Left colon (tissue), 2 donors: Measurements from ENCODE around the gene CAMK1. TPM values are rescaled to one million over a fixed set of nuclear protein-coding genes. Genes with fewer than 3 reads are reported as not detected.
"Not testable (repeated sequence)": the region's sequence is repeated elsewhere in the genome, so short reads cannot be mapped to it uniquely, and the experiment has no call there.

Experiments
- ATAC-seq: fragments of 200-7000 bp; cut with Tn5 transposase; one replicate; pipeline ENCODE4 v1.9.1; 2020; ENCODE audit warnings: mild to moderate bottlenecking, moderate library complexity
- DNase-seq, 2 donors: peaks; one replicate each; pipeline ENCODE4 v3.0.0-alpha.2; 2020
- intact Hi-C, 2 donors: fragments of 100-400 bp; cut with DNase I in 1 of 2; cut with micrococcal nuclease in 1 of 2; formaldehyde crosslinking; loops; one replicate each; pipeline versions ENCODE4 v1.11.2 to v1.14.0; 2022; cut with DNase I, micrococcal nuclease
- total RNA-seq, 2 donors: library from RNA; stranded (reverse); fragmentation: NEBNext Ultra II Directional; extraction: Animal tissue kit (Norgen Biotek cat#: 25700); gene quantifications; one replicate each; pipeline ENCODE4 v1.2.1, GENCODE V29; 2021
- donor health status: DM: no; HTN: no; CAD: no.
- donor health status: DM: yes; HTN: yes; CAD: no.

Gene CAMK1
- total RNA-seq, 2 donors from 2014 or later = 8.2 to 10.9 TPM

- DNase-seq = no peak
- no peak for ATAC-seq
- intact Hi-C loops = no loop called here
Observed at GRCh38 chr3:9779075-9779593, 9.4 kb upstream of the CAMK1 start.

DNA sequence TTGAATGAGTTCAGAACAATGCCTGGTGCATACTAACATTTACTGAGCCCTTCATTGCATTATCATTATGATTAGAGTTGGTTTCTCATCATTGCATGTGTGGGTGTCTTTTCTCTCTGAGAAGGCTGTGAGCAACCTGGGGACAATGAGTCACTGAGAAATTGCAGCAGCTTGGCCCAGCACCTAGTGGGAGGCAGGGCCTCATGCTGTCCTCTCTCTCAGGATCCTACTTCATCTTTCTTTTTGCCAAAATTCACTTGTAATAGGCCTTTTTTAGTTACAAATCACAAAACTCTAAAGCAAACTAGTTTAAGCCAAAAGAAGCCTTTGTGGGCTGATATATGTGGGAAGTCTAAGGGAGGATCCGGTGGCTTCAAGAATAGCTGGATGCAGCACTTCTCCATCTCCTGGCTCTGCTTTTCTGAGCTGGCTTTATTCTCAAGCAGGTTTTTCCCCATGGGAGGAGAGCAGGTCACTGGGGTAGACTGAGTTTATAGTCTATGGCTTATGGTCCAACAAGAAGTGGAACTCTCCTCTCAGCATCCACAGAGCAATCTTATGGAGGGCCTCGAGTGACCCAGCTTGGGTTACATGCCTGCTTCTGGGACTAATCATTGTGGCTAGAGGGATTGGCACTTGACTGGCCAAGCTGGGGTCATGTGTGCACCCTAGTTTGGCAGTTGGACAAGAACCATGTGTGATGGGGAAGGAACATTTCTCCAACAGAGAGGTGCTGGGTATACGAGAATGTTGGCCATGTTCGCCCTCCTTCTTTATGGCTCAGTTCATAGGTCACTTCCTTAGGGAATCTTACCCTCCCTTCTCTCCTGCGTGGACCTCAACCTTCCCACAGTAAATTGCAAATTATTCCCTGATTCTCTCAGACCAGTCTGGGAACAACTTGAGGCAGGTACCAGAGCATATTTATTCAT, 8.7 kb upstream of the CAMK1 start:
- ATAC-seq (peak; percentile 84), DNase-seq (no peak)

GRCh38 chr3:9777694-9778021, 7.9 kb upstream of the CAMK1 start:
- ATAC-seq = no peak
- DNase-seq = no peak
- intact Hi-C loops = no loop called here

More for the DNA sequence above, 8.7 kb upstream of the CAMK1 start:
- intact Hi-C loops = no loop called here

DNA sequence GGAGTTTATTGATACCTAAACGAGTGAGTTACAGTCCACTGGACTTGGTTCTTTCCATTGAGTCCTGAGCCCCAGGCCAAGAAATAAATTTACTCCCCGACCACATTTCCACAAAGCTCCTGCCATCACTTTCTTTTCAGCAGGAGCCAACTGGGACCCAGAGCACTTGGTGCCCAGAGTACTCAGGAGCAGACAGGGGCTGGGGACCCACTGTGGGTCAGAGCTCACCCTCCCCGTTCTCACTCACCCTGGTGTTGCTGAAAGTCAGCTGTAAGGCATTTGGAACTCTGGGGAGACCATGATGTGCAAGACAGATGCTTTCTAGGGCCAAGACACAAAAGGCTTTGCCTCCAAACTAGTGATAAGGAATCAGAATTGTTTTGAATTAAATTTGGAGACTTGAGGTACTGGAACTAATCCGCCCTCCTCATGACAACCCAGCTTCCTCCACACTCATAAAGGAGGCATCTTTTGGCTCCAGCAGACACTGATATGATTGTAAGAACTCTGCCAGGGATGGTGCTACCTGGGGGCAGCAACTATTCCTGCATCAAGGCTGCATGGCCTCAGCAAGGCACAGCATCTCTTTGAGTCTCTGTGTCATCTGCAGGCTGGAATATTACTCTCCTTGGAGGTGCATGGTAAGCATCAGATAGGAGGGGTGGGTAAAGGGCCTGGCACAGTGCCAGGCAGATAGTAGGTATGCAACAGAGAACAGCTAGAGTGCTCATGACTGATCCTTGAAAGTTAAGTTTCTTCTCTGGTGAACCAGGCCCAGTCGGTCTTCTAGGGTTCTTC, 7.3 kb upstream of the CAMK1 start:
- DNase-seq = no peak
- intact Hi-C loops = no loop called here
- no peak for ATAC-seq

GRCh38 chr3:9771007-9771406, 1.3 kb upstream of the CAMK1 start:
- ATAC-seq, DNase-seq, intact Hi-C loops: not testable (repeated sequence)

GRCh38 chr3:9770276-9770812, 597 bp upstream of the CAMK1 start:
- peak; percentile 37 for ATAC-seq
- intact Hi-C loops = no loop called here
- peak; percentile 85 to 86 for DNase-seq

DNA sequence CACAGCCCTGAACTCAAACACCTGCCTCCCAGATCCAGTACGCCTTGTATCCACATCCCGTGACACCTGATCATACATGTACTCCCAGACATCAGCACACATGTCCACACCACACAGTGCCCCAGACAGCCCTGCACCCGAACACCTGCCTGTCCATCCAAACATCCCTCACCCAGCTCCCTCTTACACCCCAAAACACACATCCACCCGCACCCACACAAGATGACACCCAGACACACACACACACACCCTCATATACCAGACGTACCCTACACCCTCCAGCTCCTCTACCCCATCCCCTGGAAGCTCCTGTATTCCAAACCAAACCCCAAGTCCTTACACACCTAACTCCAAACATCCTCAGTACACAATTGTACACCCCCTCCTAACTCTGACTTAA, 735 bp downstream of the CAMK1 start:
- ATAC-seq (no peak), DNase-seq (no peak)
- intact Hi-C loops = no loop called here

DNA sequence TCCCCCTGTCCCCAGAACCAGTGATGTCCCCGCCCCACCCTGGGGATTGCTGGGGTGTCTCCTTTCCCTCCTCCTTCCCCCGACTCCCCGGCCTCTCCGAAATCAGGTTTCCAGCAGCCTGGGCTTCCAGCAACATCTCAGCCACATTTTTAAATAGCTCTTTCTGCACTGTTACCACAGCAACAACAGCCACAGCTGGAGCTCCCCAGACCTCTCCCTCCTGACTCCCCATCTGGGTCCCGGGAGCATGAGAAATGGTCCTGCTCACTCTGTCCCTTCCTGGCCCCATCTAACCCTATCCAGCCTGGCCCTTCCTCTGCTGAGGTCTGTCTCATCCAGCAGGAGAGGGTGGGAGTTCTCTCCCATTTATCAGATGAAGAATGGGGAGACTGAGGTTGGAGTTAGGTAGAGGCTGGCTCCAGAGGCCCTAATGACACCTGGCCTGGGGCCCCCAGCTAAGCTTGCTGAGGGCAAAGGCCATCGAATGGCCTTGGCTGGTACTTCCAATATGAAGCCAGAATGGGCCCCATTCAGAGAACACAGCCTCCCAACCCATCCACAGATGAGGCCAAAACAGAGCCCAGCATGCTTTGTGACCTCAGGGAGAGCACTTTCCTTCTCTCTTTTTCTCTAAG, 1.5 kb downstream of the CAMK1 start:
- intact Hi-C loops = no loop called here
- ATAC-seq (no peak), DNase-seq (no peak)

- intact Hi-C loops = no loop called here
- ATAC-seq (no peak), DNase-seq (no peak)
Observed at GRCh38 chr3:9767418-9767817, 2.3 kb downstream of the CAMK1 start.

DNA sequence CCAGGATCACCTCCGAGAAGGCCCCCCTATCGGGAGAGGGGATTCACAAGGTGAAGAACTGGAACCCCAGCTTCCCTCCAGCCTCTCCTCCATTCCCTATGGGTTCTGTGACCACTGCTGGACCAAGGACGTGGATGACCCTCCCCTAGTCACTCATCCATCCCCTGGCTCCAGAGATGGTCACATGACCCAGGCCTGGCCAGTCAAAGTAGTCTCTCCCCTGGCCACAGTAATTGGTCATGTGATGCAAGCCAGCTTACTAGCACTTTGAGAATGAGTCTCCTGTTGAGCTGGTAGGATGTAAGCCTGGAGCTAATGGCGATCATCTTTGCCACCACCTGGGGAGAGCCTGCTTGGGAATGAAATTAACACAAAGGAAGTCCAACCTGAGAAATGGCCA, 3.9 kb downstream of the CAMK1 start:
- intact Hi-C loops = no loop called here
- ATAC-seq (no peak), DNase-seq (no peak)

- no peak for ATAC-seq
- intact Hi-C loops = no loop called here
Observed at GRCh38 chr3:9762871-9763270, 6.9 kb downstream of the CAMK1 start.

DNA sequence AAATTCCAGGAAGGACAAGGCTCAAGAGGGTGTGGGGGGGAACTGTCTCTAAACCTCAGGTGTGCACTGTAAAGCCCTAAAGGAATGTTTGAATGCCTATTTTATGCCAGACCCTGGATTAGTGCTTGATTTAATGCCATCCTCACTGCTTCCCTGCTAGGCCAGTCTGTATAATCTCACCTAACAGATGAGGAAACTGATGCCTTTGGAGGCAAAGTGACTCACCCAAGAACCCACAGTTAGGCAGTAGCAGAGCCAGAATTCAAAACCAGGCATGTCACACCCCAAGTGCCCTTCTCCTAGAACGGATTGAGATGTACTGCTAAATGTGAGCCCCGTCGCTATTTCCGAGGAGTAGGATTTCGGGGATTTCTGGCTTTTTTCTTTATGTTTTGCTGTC, 7.8 kb downstream of the CAMK1 start:
- ATAC-seq = no peak
- no peak for DNase-seq
- intact Hi-C loops = no loop called here

More at GRCh38 chr3:9762871-9763270, 6.9 kb downstream of the CAMK1 start:
- no peak for DNase-seq

- intact Hi-C loops = no loop called here
- ATAC-seq (no peak), DNase-seq (no peak)
Observed at GRCh38 chr3:9760779-9761505, 8.8 kb downstream of the CAMK1 start.

DNA sequence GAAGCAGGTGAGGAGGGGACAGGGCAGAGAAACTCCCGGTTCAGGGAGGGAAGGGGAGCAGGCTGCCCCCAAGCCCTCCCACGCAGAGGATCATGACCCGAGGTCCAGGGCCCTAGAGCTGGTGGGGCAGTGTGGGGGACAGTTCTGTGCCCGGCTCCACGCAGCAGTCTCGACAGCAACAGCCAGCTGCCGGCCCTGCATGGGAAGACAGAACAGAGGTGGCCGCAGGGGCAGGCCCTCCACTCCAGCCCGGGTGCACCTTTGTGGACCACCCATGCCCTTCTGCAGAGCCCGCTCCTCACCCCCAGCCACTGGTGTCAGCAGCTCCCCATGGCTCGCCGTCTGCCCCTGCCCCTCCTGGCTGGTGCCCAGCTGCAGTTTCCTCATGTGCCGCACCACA, 12.3 kb downstream of the CAMK1 start:
- DNase-seq = no peak
- intact Hi-C loops = no loop called here
- ATAC-seq = no peak

GRCh38 chr3:9754678-9755077, 15.1 kb downstream of the CAMK1 start:
- ATAC-seq = no peak
- intact Hi-C loops = no loop called here
- DNase-seq = no peak

DNA sequence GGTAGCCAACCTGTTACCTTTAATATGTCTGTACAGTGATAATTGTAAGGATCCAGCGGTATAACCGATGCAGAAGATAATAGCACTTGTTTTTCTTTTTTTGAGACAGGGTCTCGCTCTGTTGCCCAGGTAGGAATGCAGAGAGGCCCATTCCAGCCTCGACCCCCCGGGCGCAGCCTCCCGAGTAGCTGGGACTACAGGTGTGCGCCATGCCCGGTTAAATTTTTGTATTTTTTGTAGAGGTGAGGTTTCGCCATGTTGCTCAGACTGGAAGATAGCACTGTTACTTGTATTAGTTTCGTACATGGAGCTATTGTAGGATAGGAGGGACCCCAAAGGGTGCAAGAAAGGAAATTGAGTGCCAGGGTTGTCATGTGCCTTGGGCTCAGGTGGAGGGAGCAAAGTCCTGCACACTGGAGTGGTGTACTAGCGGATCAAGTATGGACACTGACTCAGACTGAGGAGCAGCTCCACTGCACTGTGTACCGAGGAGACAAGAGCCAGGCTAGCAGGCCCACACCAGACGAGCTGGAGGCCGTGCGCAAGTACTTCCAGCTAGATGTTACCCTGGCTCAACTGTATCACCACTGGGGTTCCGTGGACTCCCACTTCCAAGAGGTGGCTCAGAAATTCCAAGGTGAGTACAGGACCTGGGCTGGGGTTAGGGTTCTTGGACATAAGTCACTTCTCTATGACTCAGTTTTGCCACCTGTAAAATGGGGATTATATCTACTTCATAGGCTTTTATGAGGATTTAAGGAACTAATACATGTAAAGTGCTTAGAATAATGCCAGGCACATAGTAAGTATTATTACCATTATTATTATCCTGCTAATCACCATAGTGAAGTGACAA, 19.0 kb downstream of the CAMK1 start:
- intact Hi-C loops = no loop called here
- DNase-seq = peak; percentile 50 to 63
- peak; percentile 53 for ATAC-seq

GRCh38 chr3:9749645-9750555, 19.8 kb downstream of the CAMK1 start, which contains the start of gene OGG1:
TSS of gene OGG1 (plus strand) at chr3:9749952. CDS start at chr3:9750287, 335 bp downstream.
- ATAC-seq = peak; percentile 90
- intact Hi-C loops = no loop called here
- DNase-seq = peak; percentile 98 to 99
